Adipose tissue (tissue), 3 donors: ENCODE data around the gene ZFYVE19. TPM values are rescaled to one million over a fixed set of nuclear protein-coding genes. Genes with fewer than 3 reads are reported as not detected.
"Not testable (repeated sequence)": the region's sequence is repeated elsewhere in the genome, so short reads cannot be mapped to it uniquely, and the experiment has no call there.

ENCODE experiments used
- H3K27ac ChIP-seq: one replicate; pipeline ENCODE4 v1.5.1; 2013; ENCODE audit warnings: low read depth, low read length
- WGBS, 3 donors: extraction: QIAGEN DNeasy Blood & Tissue Kit; methylation state at CpG; one replicate each; pipeline ENCODE4 v1.1.7; 2013; 5-methylcytosine and 5-hydroxymethylcytosine counted together
- polyA plus RNA-seq, 3 donors: library from polyadenylated mRNA; stranded (reverse); fragments of 200-250 nt; gene quantifications; one replicate each; pipeline ENCODE4 v1.2.3, GENCODE V29; 2013
- donor health status: healthy with polysubstance abuse.
- donor health status: Bipolar disorder and iron deficiency.
- donor health status: healthy.

ZFYVE19 gene
- polyA plus RNA-seq, 3 donors: 12.0 to 14.2 (median 13.3) TPM

- not testable (repeated sequence) for H3K27ac ChIP-seq
- 70 to 76% (median 74%) methylated on average over 4 of the region's 4 CpGs for WGBS, 3 donors
Observed at GRCh38 chr15:40861147-40861546, 54.3 kb downstream of the ZFYVE19 start.

DNA sequence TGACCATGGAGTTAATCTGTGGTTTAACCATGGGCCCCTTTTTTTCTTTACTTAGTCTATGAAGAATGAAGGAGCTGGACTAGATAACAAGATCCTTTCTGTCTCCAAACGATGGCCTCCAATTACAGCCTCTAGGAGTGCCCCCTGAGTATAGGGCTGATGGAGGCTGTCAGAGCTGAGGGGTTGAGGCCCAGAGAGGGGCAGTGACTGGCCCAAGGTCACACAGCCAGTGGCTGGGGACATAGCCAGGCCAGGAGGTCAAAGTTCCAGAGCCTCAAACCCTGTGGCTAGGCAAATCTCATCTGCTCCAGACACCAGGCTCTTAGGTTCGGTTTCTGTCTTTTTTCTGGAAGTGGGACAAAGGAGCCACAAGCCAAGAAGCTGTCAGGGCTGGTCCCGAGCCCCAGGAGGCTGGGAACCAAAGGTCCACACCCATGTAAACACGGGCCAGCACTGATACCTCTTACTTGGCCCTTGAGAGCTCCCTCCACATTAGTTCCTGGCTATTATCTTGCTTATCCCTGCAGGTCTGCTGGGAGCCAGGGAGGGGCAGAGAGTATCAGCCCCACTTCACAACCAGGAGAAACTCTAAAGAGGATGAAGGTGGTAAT, 56.9 kb downstream of the ZFYVE19 start:
- H3K27ac ChIP-seq: no peak overlapping the region
- 17 to 58% (median 45%) methylated on average over 4 of the region's 4 CpGs for whole genome bisulfite sequencing, 3 donors

Other genes with a start within 250 kb of the ZFYVE19 start
- 10 to 100 TPM; 18.8 to 33.6 (median 29.5) TPM for gene CCDC32, start 242.0 kb upstream of the ZFYVE19 start, polyA plus RNA-seq
- gene RPUSD2, start 237.8 kb upstream of the ZFYVE19 start, polyA plus RNA-seq: 1 to 10 TPM; 4.0 to 9.4 (median 7.7) TPM
- gene KNL1, start 212.8 kb upstream of the ZFYVE19 start, polyA plus RNA-seq: 1 to 10 TPM in 1 of 3 donors, under 1 TPM in 2; 0.12 to 1.3 (median 0.12) TPM
- 1 to 10 TPM in 1 of 3 donors, under 1 TPM in 2; 0.24 to 1.0 (median 0.31) TPM for gene RAD51, start 111.9 kb upstream of the ZFYVE19 start, polyA plus RNA-seq
- gene RMDN3, start 51.8 kb upstream of the ZFYVE19 start, polyA plus RNA-seq: 10 to 100 TPM; 28.9 to 87.2 (median 41.9) TPM
- 100 to 1,000 TPM in 1 of 3 donors, 10 to 100 TPM in 2; 17.7 to 125 (median 96.5) TPM for gene GCHFR, start 43.0 kb upstream of the ZFYVE19 start, polyA plus RNA-seq
- gene C15orf62, start 37.1 kb upstream of the ZFYVE19 start, polyA plus RNA-seq: under 1 TPM; 0.17 to 0.67 (median 0.33) TPM
- gene DNAJC17, start 384 bp downstream of the ZFYVE19 start, polyA plus RNA-seq: 10 to 100 TPM; 22.4 to 41.5 (median 41.0) TPM
- 1 to 10 TPM in 1 of 3 donors, under 1 TPM in 1, not detected in 1; 0.13 to 1.2 TPM for gene PPP1R14D, start 21.6 kb downstream of the ZFYVE19 start, polyA plus RNA-seq
- 10 to 100 TPM in 1 of 3 donors, 1 to 10 TPM in 1, under 1 TPM in 1; 0.67 to 52.2 (median 6.2) TPM for gene SPINT1, start 37.0 kb downstream of the ZFYVE19 start, polyA plus RNA-seq
- 10 to 100 TPM in 1 of 3 donors, under 1 TPM in 1, not detected in 1; 0.30 to 14.6 TPM for gene RHOV, start 67.1 kb downstream of the ZFYVE19 start, polyA plus RNA-seq
- gene VPS18, start 87.4 kb downstream of the ZFYVE19 start, polyA plus RNA-seq: 1 to 10 TPM; 4.0 to 9.6 (median 6.9) TPM
- 10 to 100 TPM in 1 of 3 donors, 1 to 10 TPM in 2; 3.4 to 14.5 (median 7.2) TPM for gene DLL4, start 122.3 kb downstream of the ZFYVE19 start, polyA plus RNA-seq
- 1 to 10 TPM; 4.8 to 9.4 (median 6.4) TPM for gene CHAC1, start 146.4 kb downstream of the ZFYVE19 start, polyA plus RNA-seq